ENCODE data around the gene CD59. TPM values are rescaled to one million over a fixed set of nuclear protein-coding genes. Genes with fewer than 3 reads are reported as not detected.

CD59 gene
- total RNA-seq, 1 donor from 2014 or later, result 204 TPM

- Mint-ChIP-seq H3K9me3 (no peaks in the 10 kb centered on the region), H3K4me1 (ENCODE audit: unreplicated experiment) (peaks cover 11% of the 10 kb centered on the region), H3K36me3 (no peaks in the 10 kb centered on the region), H3K27me3 (no peaks in the 10 kb centered on the region), H3K4me3 (no peak overlapping the region), H3K27ac (no peak overlapping the region)
- DNase-seq (ENCODE audit: extremely low spot score, unreplicated experiment), result no peak
- no peak for TF ChIP-seq CTCF (conservative IDR thresholded peaks at IDR 0.05)
Observed at GRCh38 chr11:33668468-33668825, 67.8 kb downstream of the CD59 start.

- no peak for TF ChIP-seq CTCF (conservative IDR thresholded peaks at IDR 0.05)
- Mint-ChIP-seq H3K4me3 (no peak overlapping the region), H3K9me3 (no peaks in the 10 kb centered on the region), H3K27me3 (no peaks in the 10 kb centered on the region), H3K27ac (no peak overlapping the region), H3K4me1 (ENCODE audit: unreplicated experiment) (peaks cover 11% of the 10 kb centered on the region), H3K36me3 (no peaks in the 10 kb centered on the region)
- no peak for DNase-seq (ENCODE audit: extremely low spot score, unreplicated experiment)
Observed at GRCh38 chr11:33667819-33668467, 68.3 kb downstream of the CD59 start.

- no peaks in the 10 kb centered on the region for H3K27me3 Mint-ChIP-seq
- no peak for DNase-seq (ENCODE audit: extremely low spot score, unreplicated experiment)
- H3K27ac Mint-ChIP-seq, result no peak overlapping the region
- no peaks in the 10 kb centered on the region for H3K9me3 Mint-ChIP-seq
- TF ChIP-seq CTCF (conservative IDR thresholded peaks at IDR 0.05), result no peak
- H3K4me1 Mint-ChIP-seq (ENCODE audit: unreplicated experiment), result peaks cover 11% of the 10 kb centered on the region
- peaks cover 3% of the 10 kb centered on the region for H3K36me3 Mint-ChIP-seq
- no peak overlapping the region for H3K4me3 Mint-ChIP-seq
Observed at GRCh38 chr11:33665350-33666106, 70.7 kb downstream of the CD59 start.

GRCh38 chr11:33664827-33665226 lies 71.4 kb downstream of the CD59 start:
- Mint-ChIP-seq H3K4me3 (no peak overlapping the region), H3K36me3 (peaks cover 3% of the 10 kb centered on the region), H3K27ac (no peak overlapping the region), H3K27me3 (no peaks in the 10 kb centered on the region), H3K9me3 (no peaks in the 10 kb centered on the region), H3K4me1 (ENCODE audit: unreplicated experiment) (peaks cover 11% of the 10 kb centered on the region)
- no peak for TF ChIP-seq CTCF (conservative IDR thresholded peaks at IDR 0.05)
- DNase-seq (ENCODE audit: extremely low spot score, unreplicated experiment), result no peak

GRCh38 chr11:33664166-33664565 lies 72.1 kb downstream of the CD59 start:
- Mint-ChIP-seq H3K27ac (no peak overlapping the region), H3K4me1 (ENCODE audit: unreplicated experiment) (peaks cover 11% of the 10 kb centered on the region), H3K27me3 (no peaks in the 10 kb centered on the region), H3K36me3 (peaks cover 3% of the 10 kb centered on the region), H3K9me3 (no peaks in the 10 kb centered on the region), H3K4me3 (no peak overlapping the region)
- no peak for DNase-seq (ENCODE audit: extremely low spot score, unreplicated experiment)
- TF ChIP-seq CTCF (conservative IDR thresholded peaks at IDR 0.05), result no peak

Data from type B pancreatic cell (in vitro differentiated cells).